Transverse colon (tissue), 3 donors: Measurements from ENCODE around the gene CREB3.

ENCODE experiments used
- POLR2A ChIP-seq: fragments of 450-650 bp; IDR thresholded peaks from one replicate; pipeline ENCODE4 v1.6.1; 2016; ENCODE audit warnings: antibody characterized with exemption, mild to moderate bottlenecking, moderate library complexity
- TF ChIP-seq, protein P1 (sequence below), 5 experiments: fragments of 200-600 bp in 3 of 5; fragments of 450-650 bp in 2 of 5; sonication (generic) in 3 of 5; IDR thresholded peaks; 1 replicate in 2 of 5; 2 replicates in 3 of 5; pipeline ENCODE4 v1.5.1; 2016 to 2017; ENCODE audit warnings: antibody characterized with exemption in 5 of 5, inconsistent platforms in 3 of 5, mild to moderate bottlenecking in 2 of 5, moderate library complexity in 1 of 5

GRCh38 chr9:35710818-35711500 lies 21.5 kb upstream of the CREB3 start:
- TF ChIP-seq, protein P1, sequence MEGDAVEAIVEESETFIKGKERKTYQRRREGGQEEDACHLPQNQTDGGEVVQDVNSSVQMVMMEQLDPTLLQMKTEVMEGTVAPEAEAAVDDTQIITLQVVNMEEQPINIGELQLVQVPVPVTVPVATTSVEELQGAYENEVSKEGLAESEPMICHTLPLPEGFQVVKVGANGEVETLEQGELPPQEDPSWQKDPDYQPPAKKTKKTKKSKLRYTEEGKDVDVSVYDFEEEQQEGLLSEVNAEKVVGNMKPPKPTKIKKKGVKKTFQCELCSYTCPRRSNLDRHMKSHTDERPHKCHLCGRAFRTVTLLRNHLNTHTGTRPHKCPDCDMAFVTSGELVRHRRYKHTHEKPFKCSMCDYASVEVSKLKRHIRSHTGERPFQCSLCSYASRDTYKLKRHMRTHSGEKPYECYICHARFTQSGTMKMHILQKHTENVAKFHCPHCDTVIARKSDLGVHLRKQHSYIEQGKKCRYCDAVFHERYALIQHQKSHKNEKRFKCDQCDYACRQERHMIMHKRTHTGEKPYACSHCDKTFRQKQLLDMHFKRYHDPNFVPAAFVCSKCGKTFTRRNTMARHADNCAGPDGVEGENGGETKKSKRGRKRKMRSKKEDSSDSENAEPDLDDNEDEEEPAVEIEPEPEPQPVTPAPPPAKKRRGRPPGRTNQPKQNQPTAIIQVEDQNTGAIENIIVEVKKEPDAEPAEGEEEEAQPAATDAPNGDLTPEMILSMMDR (IDR thresholded peaks at IDR 0.05), result no peak
- TF ChIP-seq POLR2A, result no peak
